HG03442 (cell line): ENCODE data around the gene ZBED4.

Source experiments
- ATAC-seq: cut with Tn5 transposase; IDR thresholded peaks from one replicate; pipeline ENCODE4 v1.9.1; 2021; ENCODE audit warnings: mild to moderate bottlenecking, moderate library complexity; ENCODE audit not compliant: unreplicated experiment

ZBED4 gene

DNA sequence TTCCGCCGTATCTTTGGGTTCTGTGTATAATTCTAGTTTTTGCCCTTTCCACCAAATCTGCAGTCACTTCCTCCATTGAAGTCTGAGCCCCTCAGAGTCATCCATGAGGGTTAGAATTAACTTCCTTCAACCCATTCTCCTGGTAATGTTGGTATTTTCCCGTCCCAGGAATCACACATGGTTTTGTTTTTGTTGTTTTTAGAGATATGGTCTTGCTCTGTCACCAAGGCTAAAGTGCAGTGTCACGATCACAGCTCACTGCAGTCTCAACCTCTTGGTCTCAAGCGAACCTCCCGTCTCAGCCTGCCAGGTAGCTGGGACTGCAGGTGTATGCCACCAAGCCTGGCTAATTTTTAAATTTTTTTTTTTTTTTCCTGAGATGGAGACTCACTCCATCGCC is 18.7 kb downstream of the ZBED4 start:
- ATAC-seq: no peak

DNA sequence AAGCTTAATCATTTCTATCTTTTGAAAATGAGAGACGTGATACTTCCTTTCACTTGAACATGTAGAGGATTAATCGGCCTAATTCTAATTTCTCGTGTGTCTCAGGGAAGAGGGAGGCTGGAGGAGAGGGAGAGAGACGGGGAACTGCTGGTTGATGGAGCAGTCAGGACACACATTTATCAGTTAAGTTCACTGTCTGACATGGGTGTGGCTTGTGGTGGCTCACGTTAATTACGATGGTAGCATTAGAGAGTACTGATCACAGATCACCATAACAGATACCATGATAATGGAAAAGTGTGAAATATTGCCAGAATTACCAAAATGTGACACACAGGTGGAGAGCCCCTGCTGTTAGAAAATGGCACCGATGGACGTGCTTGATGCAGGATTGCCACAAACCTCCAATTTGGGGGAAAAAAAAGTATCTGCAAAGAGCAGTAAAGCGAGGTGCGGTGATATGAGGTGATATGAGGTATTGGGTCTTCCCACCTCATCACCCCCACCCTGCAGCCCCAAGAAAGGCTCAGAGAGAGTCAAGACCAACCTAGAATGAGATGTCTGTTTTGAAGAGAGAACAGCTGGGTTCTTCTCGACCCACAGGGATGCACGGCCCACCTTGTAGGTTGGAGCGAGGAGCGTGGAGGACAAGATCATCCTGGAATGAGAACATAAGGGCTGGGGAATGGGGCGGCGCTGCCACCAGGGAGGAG is 19.7 kb downstream of the ZBED4 start:
- no peak for ATAC-seq

DNA sequence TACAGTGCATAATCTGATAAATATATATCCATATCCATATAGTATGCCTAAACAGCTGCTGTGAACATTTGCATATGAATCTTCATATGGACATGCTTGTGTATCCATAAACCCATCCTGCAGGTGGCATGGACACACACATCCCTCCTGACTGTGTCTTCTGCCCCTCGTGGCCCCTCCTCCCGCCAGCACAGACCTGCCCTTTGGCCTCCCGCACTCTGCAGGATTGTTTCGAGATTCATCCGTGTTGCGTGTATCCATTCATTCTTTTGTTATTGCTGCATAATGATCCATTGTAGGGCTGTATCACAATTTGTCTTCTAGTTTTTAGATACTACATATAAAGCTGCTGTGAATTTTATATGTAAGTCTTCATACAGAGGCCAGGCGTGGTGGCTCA is 24.0 kb downstream of the ZBED4 start:
- no peak for ATAC-seq

GRCh38 chr22:49878206-49878605 is 24.6 kb downstream of the ZBED4 start:
- no peak for ATAC-seq

DNA sequence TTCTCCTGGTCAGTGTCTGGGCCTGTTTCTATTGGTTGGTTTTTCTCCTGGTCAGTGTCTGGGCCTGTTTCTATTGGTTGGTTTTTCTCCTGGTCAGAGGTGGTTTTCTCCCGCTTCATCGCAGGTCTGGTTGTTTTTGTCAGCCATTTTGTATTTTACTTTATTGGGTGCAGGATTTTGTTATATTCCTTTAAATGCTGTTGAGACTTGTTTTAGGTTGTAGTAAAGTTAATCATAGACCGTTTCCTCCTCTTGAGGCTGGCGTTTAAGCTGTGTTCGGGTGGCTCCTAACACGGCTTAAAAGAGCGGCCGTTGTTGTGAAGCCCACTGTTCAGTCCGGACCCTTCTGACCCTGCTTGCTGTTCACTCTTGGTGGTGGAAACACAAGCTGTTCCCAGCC is 26.2 kb downstream of the ZBED4 start:
- no peak for ATAC-seq

GRCh38 chr22:49880281-49880680 is 26.6 kb downstream of the ZBED4 start:
- ATAC-seq: no peak

DNA sequence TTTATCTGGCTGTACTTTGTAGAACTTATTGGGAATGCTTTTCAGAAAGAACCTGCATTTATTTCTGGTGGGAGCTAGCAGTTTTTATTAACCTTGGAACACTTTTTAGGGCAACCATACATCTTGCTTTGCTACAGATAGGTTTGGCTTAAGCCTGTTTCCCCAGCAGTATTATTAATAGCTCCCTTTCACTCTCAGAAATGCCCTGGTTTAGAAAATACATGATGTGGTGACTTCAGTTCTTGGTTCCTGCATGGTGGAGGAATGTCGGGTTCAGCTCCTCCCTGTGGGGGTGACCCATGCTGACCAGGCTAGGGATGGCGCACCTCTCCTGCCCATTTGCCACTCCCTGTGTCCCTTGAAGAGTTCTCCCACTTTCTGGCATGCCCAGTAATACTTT is 28.2 kb downstream of the ZBED4 start:
- no peak for ATAC-seq

- ATAC-seq: no peak
Observed at GRCh38 chr22:49882519-49883293, 29.1 kb downstream of the ZBED4 start.

DNA sequence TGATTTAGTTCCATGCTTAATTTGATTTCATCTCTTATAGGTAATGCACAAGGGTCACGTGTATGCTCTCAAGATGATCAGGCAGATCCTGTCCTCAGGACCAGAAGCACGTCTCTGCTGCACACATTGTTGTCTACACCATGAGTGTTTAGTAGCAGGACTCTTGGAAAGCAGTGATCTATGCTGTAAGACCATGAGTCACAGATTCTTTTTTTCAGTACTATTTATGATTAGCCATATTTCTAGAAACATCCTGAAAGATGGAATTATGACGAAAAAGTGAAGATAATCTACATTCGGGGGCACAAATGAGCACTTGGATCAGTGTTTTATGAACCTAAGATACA is 29.6 kb downstream of the ZBED4 start:
- ATAC-seq: no peak

GRCh38 chr22:49884075-49884474 is 30.4 kb downstream of the ZBED4 start:
- no peak for ATAC-seq

GRCh38 chr22:49884503-49885260 is 31.0 kb downstream of the ZBED4 start:
- ATAC-seq: no peak

- no peak for ATAC-seq
Observed at GRCh38 chr22:49885281-49885680, 31.6 kb downstream of the ZBED4 start.

DNA sequence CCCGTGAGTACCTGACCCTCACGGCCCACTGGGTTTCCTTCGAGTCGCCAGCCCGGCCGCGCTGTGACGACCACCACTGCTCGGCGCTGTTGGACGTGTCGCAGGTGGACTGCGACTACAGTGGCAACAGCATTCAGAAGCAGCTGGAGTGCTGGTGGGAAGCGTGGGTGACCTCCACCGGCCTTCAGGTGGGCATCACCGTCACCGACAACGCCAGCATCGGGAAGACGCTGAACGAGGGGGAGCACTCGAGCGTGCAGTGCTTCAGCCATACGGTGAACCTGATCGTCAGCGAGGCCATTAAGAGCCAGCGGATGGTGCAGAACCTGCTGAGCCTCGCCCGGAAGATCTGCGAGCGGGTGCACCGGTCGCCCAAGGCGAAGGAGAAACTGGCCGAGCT is 32.2 kb downstream of the ZBED4 start:
- ATAC-seq: no peak

- ATAC-seq: no peak
Observed at GRCh38 chr22:49886346-49887063, 32.9 kb downstream of the ZBED4 start.

- ATAC-seq: no peak
Observed at GRCh38 chr22:49887064-49887451, 33.4 kb downstream of the ZBED4 start.

DNA sequence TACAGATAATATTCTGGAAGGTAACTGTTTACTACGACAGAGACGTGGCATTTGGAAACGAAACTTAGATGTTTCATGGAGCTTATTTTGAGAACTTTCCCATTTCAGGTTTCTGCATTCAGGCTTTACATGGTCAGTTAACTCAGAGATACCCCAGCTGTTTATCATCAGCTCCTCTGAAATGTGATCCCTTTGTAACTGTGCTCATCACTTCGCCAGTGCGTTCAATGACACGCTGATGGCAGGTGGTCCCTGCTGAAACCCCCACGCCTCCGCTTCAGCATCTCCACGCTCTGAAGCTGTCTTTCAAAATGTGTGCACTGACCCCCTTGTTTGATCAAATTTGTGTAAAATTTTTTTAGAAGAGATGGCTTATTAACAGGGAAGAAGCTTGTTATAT is 34.1 kb downstream of the ZBED4 start:
- ATAC-seq: no peak

GRCh38 chr22:49889071-49889470 is 35.4 kb downstream of the ZBED4 start:
- no peak for ATAC-seq

GRCh38 chr22:49892226-49892899 is 38.7 kb downstream of the ZBED4 start:
- ATAC-seq: no peak

GRCh38 chr22:49893025-49893424 is 39.4 kb downstream of the ZBED4 start:
- ATAC-seq: no peak

DNA sequence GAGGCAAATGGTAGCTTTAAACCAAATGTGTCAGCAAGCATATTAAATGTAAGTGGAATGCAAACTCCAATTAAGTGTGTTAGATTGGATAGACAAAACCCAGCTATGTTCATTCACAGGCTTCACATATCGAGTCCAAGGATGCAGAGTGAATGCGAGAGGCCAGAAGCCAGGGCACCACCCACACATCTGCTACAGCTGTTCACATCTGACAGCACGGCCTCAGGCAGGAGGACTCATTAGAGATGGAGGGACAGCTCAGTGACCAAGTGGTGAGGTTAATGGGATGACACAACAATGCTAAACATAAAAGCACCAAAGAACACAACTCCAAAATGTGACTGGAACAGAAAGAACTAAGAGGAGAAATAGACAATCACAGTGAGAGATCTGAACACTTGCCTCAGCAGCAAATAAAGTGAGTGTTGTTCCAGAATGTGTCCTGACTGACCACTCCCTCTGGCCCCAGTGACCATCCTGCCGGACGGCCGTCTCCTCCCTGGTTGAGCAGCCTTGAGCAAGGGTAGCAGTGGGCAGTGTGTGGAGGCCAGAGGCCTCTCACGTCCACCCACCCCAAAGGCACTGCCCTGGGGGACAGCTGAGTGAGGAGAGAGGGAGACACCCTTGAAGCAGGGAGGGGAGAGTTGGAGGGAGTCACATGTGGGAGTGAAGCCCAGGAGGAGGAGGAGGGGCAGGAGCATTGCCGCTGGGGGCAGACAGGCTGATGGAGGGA is 40.8 kb downstream of the ZBED4 start:
- ATAC-seq: no peak
